SHP77 (cell line): ENCODE data around the gene RAI14.
"Not testable (repeated sequence)": the region's sequence is repeated elsewhere in the genome, so short reads cannot be mapped to it uniquely, and the experiment has no call there.

ENCODE experiments used
- DNase-seq, 2 experiments: peaks; one replicate each; lab custom pipeline; 2025; lab: John Stamatoyannopoulos, UW

RAI14 gene

DNA sequence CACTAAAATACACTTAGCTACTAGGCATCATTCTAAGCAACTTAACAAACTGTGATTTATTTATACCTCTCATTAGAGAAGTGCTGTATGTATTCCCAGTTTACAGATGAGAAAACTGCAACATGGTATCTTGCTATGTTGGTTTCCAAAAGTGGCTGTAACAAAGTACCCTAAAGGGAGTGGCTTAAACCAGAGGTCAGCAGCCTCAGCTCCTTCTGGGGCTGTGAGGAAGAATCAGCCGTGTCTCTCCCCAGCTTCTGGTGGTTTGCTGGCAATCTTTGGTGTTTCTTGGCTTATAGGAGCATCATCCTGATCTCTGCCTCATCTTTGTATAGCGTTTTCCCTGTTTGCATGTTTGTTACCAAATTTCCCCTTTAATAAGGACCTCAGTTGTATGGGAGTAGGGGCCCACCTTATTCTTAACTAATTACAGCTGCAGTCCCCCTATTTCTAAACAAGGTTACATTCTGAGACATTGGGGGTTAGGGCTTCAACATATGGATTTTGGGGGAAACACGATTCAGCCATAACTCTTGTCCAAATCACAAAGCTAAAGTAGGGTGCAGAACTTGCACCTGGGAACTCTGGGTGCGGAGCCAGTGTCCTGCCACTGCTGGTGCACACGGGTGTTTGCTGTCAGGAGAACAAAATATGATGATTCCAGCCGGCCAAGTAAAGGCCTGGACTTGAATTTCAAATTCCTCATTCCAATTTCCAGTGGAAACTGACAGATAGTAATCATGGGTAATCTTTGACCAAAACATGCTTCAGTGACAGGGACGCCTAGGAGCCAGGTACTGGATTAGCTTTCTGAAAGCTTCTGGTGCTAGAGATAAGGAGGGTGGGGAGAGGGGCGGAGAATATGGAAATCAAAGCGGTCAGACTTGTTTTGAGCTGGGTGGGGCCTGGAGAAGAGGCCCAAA, 43.3 kb downstream of the RAI14 start:
- DNase-seq: no peak

DNA sequence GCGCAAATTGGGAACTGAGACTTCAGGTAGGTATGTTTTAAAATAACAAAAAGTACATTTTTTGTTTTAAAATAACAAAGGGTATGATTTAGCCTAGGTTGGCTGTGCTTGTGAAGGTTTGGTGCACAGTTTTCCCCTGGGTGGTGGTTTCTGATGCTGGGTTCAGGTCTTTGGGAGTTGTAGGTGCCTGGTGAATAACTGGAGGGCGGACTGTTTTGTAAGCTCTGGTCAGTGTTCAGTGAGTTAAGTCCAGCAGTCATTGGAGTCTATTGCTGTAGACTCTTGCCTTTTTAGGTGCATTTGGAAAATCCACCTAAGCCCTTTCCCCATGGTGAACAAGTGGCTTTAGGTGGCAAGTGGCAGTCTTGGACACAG, 43.9 kb downstream of the RAI14 start:
- DNase-seq: no peak

DNA sequence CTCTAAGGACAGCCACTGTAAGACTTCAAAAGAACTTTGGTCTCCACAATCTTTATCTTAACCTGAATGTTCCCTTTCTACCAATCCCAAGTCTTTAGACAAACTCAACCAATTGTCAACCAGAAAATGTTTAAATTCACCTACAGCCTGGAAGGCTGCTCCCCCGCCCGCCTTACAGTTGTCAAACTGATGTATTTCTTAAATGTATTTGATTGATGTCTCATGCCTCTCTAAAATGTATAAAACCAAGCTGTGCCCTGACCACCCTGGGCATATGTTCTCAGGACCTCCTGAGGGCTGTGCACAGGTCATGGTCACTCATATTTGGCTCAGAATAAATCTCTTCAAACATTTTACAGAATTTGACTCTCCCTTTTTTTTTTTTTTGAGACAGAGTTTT, 45.3 kb downstream of the RAI14 start:
- not testable (repeated sequence) for DNase-seq

DNA sequence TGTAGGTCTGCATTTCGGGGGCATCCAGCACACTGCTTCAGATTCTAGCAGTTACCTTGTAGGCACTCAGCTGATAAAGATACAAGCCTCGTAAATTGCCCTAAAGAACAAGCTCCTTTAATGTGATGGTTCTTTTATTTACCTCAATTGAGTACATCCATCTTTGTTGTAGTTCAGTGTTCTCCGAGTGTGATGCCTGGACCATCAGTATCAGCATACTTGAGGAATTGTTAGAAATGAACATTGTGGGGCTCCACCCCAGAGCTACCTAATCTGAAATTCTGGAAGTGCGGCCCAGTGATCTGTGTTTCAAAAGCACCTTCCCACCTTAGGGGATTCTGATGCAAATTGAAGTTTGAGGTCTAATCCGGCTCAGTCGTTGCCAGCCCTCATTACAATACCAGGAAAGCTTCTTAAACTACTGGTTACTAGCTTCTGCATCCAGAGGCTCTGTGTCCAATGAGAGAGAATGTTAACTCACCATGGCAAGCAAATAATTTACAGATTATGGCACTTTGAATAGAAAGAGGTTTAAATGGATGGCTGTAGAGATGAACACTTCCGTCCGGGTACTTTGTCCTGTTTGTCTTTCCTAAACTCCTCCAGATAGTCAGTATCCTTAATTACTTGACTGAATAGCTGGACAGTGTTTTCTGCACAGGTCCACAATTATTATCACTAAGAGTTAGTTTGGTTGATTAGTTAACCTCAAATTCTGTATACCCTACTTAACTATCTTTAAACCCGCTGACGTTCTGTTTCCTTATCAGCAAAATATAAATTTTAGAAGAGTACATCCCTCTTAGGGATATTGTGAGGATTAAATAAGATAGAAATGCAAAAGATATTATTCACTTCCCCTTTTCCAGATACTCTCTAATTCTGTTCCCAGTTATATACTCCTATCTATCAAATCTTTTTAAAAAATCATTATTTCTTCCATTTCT, 47.9 kb downstream of the RAI14 start:
- no peak for DNase-seq

DNA sequence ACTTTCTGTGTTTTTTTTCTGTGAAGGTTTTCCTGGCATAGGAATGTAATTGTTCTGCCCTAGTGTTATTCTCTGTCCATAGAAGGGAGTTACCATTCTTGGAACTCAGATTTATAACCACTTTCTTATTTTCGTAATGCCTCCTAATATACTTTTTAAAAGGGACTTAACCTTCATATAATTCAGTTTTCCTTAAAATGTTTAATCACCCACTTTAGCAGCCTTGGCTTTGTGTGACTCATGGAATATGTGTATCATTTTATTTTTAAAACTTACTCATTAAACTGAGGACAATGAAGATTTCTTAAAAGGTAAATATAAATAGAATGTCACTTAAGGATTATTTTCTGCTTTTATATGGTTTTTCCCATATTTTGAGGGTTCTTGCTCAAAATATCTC, 50.0 kb downstream of the RAI14 start:
- no peak for DNase-seq

DNA sequence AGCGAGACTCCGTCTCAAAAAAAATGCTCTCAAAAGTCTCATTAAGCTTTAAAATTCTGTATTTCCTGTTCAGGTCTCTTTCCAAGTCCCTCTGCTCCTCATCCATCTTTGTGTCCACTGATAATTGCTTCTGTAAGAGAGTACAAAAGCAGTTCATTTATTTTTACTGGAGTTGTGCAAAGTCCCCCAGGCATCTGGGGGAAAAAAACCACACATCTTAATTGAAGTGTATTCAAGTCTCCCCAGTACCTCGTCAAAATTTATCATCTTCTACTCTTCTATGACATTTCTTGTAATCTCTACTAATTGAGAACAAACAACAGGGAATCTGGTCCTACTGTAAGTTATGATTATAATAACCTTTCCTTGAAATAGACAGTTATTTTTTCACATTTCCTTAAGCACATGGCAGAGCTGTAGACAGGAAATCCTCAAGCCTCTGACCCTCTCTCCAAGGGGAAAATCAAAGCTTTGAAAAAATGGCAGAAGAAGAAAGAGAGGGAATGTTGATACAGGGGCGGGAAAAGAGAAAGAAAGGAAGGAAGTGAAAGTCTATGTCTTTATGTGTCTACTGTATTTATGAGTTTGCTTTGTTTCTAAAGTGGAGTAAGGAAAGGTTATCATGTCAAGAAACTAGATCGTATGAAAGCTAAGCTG, 51.5 kb downstream of the RAI14 start:
- no peak for DNase-seq

DNA sequence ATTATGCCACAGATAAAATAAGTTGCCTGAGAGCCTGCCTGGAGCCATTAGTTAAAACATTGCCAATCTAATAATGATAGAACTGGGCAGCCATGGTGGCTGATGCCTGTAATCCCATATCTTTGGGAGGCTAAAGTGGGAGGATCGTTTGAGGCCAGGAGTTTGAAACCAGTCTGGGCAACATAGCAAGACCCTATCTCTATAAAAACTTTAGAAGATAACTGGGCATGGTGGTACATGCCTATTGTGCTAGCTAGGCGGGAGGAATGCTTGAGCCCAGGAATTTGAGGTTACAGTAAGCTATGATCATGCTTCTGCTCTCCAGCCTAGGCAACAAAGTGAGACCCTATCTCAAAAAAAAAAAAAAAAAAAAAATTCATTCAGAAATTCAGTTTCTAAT, 52.6 kb downstream of the RAI14 start:
- no peak for DNase-seq

DNA sequence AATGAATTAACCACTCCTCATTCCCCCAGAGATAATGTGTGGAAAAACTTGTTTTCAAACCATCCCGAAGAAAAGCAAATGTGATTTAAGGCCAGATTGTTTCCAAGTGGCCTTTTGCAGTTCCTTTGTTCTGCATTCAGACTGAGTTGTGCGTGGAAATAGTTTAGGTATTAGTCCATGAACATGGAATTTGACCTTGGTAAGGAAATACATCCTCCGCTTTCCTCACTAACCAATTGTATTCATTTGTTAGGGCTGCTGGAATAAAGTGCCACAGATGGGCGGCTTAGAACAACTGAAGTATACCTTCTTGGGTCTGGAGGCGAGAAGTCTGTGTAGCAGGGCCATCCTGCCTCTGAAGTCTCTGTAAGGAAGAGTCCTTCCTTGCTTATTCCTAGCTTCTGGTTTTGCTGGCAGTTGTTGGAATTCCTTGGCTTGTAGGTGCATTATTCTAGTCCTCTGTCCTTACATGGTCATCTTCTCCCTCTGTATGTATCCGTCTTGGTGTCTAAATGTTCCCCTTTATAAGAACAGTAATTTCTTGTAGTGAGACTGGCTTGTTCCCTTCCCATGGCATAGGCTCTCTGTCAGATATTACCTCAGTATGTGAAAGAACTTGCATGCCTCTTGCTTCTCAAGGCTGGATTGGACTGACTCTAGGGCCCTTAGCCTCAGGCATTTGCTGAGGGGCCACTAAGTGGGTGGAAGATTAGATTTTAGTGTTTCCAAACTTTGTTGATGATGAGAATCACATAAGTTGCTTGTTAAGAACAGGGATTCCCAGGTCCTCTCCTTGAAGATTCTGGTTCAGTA, 53.9 kb downstream of the RAI14 start:
- DNase-seq: no peak

DNA sequence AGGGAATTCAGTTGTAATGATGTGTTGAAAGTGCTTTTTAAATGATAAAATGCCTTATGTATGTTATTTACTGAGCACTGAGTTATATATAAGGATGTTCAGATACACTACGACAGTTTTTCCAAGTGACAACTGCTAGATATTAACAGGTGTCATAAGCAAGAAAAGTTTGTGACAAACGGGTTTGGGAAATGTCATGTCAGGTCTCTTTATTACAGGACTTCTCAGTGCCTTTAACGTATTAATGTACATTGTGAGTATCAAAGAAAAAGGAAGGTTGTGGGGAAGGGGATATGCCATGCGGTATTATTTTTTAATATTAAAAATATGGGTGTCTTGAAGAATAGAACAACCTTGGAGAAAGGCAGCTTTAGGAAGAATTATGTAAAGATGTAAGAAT, 56.4 kb downstream of the RAI14 start:
- DNase-seq: no peak

DNA sequence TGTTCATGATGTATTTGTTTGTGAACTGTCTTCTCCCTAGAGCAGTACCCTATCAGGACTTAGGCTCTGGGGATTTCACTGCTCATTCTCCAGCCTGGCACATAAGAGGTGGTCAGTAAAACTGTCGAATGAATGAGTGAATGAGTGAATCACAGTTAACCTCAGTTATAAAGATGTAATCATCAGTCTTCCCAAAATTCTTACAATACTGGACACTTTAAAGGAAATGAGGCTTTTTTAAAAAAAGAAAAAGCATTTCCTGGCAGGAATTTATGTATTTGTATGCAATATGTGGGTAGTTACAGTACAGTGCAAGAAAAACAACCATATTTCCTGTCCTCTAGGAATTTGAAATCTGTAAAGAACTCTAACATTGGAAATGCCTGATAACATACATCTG, 59.6 kb downstream of the RAI14 start:
- no peak for DNase-seq

DNA sequence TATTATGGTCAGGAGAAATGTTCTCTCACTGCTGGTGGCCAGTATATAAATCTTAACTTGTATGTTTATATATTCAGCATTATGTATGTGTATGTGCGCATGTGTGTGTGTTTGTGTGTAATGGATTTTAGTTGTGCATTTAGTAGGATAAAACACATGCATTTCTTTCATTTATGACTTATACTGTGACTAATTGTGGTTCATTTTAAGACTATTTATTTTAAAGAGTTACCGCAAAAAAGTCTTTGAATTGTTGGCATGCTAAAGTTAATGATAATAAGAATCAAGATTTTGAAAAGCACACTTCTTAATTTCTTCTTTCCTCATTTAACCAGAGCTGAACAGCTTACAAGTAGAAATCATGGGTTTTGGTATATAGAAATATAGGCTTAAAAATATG, 60.9 kb downstream of the RAI14 start:
- DNase-seq: no peak

DNA sequence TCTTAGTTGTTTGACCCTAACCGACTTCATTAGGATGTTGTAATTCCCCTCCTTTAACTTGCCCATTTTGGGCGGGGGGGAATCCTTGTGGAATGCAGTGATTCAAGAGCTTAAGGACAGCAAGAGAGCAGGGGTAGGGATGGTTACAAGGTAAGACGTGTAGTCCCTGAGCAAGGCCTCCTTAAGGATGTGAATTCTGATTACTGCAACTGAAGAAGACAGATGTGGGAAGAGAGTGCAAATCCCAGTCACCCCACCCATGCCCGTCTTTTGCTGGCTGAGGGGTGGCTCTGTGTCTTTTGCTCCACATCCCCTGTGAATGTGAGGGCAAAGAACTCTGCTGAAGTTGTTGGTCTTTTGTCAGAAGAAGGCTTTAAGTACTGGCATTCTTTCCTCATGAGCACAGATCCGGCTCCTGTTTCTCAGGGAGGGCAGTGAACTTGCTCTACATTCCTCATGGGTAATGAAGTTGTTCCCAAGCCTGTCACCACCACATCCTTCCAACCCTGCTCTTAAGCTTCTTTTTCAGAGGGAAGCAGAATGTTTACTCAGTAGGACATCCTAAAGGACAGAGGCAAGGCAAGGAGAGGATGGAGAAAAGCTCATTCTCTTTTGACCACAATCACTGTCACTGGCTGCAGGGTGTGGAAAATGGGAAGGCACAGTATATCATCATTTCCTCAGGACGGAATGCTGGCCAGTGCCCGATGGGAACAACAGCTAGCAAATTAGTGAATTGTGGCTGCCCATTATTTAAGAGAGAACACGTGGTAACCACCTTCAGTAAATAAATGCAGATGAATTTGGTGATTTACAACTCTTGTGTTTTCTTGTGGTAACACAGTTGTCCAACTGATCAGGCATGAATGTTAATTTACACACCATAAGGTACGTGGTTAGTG, 61.5 kb downstream of the RAI14 start:
- no peak for DNase-seq

DNA sequence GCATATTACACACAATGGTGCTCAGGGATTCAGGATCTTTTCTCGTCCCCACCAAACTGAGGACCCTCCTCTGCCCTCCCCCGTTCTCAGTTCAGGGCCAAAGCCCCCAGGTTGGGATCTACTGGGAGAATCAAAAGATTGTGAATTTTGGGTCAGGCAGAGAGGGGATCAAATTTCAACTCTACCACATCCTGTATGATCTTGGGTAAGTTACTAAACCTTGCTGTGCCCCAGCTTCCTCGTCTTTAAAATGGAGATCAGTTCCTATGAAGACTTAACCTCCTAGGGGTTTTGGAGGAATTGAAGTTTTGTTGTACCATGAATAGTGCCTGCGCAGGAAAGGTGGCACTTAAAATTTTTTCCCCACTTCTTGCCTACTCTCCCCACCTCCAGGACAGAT, 62.4 kb downstream of the RAI14 start:
- DNase-seq: no peak

DNA sequence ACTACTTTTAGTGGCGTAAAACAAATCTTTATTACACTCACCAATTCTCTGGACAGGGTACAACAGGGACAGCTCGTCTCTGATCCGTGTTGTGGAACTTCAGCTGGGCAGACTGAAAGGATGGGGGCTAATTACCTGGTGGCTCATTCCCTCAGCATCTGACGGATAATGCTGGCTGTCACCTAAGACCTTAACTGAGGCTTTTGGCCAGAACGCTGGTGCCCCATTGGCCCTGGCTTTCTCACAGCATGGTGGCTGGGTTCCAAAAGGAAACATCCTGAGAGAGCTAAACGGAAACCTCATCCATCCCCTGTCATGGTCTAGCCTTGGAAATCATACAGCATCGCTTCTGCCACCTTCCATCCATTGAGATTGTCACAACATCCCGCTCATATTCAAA, 62.9 kb downstream of the RAI14 start:
- DNase-seq: no peak

DNA sequence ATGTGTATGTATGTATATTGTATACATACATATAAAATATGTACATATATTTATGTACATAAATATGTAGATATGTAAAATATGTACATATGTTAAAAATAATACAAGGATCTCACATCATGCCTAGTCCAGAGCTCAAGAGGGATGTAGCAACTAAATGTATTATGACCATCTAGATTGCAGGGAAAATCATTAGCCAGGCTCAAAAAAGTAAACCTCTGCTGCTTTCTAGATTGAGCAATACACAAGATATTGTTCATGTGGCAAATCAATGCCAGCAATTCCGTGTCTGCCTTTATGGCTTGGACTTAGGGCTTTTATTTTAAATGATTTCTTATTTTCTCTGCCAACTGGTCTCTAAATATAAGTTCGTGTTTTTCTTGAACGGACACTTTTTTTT, 65.2 kb downstream of the RAI14 start:
- no peak for DNase-seq

DNA sequence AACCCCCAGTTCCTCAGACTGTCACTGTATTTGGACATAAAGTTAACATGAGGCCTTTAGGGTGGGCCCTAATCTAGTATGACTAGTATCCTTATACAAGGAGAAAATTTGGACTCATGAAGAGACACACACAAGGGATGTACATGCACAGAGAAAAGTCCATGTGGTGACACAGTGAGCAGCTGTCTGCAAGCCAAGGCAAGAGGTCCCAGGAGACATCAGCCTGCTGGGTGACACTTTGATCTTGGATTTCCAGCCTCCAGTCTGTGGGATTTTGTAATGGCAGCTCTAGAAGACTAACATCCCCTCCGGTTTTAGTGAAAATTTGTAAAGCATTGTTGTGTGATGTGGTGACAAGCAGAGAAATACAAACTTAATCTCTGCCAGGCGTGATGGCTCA, 66.1 kb downstream of the RAI14 start:
- DNase-seq: no peak

DNA sequence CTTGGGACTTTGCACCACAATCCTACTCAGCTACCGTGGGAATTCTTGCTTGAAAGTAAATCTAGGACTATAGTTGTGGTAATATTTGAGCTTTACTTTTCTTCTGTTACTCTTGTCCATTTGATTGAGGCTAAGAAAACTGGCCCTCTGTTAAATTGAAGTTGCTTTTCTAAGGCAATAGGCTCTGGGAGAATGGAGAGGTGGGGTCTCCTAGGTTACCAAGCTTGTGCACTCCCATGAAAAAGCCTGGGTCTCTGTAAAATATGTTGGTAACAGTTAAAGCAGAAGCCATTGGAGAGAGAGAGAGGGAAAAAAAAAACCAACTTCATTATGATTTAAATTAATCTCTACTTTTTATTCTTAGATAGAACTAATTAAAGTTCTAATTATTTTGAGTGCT, 68.6 kb downstream of the RAI14 start:
- DNase-seq: no peak

DNA sequence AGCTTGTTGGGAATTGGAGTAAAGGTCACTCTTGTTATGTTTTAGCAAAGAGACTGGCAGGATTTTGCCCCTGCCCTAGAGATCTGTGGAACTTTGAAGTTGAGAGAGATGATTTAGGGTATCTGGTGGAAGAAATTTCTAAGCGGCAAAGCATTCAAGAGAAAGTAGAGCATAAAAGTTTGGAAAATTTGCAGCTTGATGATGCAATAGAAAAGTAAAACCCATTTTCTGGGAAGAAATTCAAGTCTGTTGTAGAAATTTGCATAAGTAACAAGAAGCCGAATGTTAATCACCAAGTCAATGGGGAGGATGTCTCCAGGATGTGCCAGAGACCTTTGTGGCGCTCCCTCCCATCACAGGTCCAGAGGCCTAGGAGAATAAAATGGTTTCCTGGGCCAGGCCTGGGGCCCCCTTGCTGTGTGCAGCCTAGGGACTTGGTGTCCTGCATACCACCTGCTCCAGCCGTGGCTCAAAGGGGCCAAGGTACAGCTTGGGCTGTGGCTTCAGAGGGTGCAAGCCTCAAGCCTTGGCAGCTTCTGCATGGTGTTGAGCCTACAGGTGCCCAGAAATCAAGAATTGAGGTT, 71.1 kb downstream of the RAI14 start:
- not testable (repeated sequence) for DNase-seq

DNA sequence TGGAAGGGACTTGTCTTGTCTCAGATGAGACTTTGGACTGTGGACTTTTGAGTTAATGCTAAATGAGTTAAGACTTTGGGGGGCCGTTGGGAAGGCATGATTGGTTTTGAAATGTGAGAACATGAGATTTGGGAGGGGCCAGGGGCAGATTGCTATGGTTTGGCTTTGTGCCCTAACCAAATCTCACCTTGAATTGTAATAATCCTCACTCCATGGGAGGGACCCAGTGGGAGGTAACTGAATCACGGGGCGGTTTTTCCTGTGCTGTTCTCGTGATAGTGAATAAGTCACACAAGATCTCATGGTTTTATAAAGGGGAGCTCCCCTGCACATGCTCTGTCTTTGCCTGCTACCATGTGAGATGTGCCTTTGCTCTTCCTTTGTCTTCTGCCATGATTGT, 72.1 kb downstream of the RAI14 start:
- DNase-seq: no peak
